Loucy (cell line): ENCODE results near the gene PDE9A.

Source experiments
- EZH2phosphoT487 ChIP-seq: fragments of 200-600 bp; IDR thresholded peaks from 2 replicates; pipeline ENCODE4 v1.6.1; 2018; ENCODE audit warnings: antibody characterized with exemption, mild to moderate bottlenecking, moderate library complexity, borderline replicate concordance
- TF ChIP-seq, protein P1 (sequence below): fragments of 200-600 bp; sonication (generic); conservative IDR thresholded peaks from 2 replicates; pipeline ENCODE4 v1.5.1; 2014; ENCODE audit warnings: mild to moderate bottlenecking, antibody characterized with exemption, low read length

GRCh38 chr21:42629933-42630589, 23.4 kb upstream of the PDE9A start:
- TF ChIP-seq, protein P1, sequence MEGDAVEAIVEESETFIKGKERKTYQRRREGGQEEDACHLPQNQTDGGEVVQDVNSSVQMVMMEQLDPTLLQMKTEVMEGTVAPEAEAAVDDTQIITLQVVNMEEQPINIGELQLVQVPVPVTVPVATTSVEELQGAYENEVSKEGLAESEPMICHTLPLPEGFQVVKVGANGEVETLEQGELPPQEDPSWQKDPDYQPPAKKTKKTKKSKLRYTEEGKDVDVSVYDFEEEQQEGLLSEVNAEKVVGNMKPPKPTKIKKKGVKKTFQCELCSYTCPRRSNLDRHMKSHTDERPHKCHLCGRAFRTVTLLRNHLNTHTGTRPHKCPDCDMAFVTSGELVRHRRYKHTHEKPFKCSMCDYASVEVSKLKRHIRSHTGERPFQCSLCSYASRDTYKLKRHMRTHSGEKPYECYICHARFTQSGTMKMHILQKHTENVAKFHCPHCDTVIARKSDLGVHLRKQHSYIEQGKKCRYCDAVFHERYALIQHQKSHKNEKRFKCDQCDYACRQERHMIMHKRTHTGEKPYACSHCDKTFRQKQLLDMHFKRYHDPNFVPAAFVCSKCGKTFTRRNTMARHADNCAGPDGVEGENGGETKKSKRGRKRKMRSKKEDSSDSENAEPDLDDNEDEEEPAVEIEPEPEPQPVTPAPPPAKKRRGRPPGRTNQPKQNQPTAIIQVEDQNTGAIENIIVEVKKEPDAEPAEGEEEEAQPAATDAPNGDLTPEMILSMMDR: no peak
- TF ChIP-seq EZH2phosphoT487: no peak
